ENCODE results near the gene ZCRB1.

ZCRB1 gene

GRCh38 chr12:42277396-42278127 lies 48.3 kb downstream of the ZCRB1 start:
- no peak for DNase-seq

GRCh38 chr12:42275499-42275898 lies 50.4 kb downstream of the ZCRB1 start:
- no peak for DNase-seq

GRCh38 chr12:42273706-42274105 lies 52.2 kb downstream of the ZCRB1 start:
- no peak for DNase-seq

- no peak for DNase-seq
Observed at GRCh38 chr12:42270596-42270995, 55.3 kb downstream of the ZCRB1 start.

GRCh38 chr12:42267413-42268190 lies 58.3 kb downstream of the ZCRB1 start:
- no peak for DNase-seq

- DNase-seq = no peak
Observed at GRCh38 chr12:42266579-42267230, 59.2 kb downstream of the ZCRB1 start.

GRCh38 chr12:42262271-42262670 lies 63.6 kb downstream of the ZCRB1 start:
- DNase-seq = no peak
